GM18873 (cell line): ENCODE results near the gene MASP2.
"Not testable (repeated sequence)": the region's sequence is repeated elsewhere in the genome, so short reads cannot be mapped to it uniquely, and the experiment has no call there.

Experiments used
- ATAC-seq: cut with Tn5 transposase; IDR thresholded peaks from one replicate; pipeline ENCODE4 v1.9.1; 2021; ENCODE audit warnings: mild to moderate bottlenecking, moderate library complexity, moderate number of reproducible peaks; ENCODE audit not compliant: unreplicated experiment, low FRiP score

MASP2 gene

GRCh38 chr1:10996100-10996499 lies 50.9 kb downstream of the MASP2 start:
- no peak for ATAC-seq

GRCh38 chr1:10992864-10993263 lies 54.2 kb downstream of the MASP2 start:
- ATAC-seq: no peak

- not testable (repeated sequence) for ATAC-seq
Measured at GRCh38 chr1:10992004-10992403, 55.0 kb downstream of the MASP2 start.

- ATAC-seq: no peak
Measured at GRCh38 chr1:10990828-10991227, 56.2 kb downstream of the MASP2 start.

- ATAC-seq: not testable (repeated sequence)
Measured at GRCh38 chr1:10989920-10990516, 57.0 kb downstream of the MASP2 start.

GRCh38 chr1:10989095-10989494 lies 57.9 kb downstream of the MASP2 start:
- ATAC-seq: no peak

GRCh38 chr1:10987840-10988417 lies 59.1 kb downstream of the MASP2 start:
- ATAC-seq: no peak

GRCh38 chr1:10986525-10986890 lies 60.5 kb downstream of the MASP2 start:
- ATAC-seq: no peak

GRCh38 chr1:10980841-10981727 lies 66.0 kb downstream of the MASP2 start:
- ATAC-seq: no peak

GRCh38 chr1:10980094-10980577 lies 66.9 kb downstream of the MASP2 start:
- no peak for ATAC-seq

GRCh38 chr1:10979483-10979920 lies 67.5 kb downstream of the MASP2 start:
- no peak for ATAC-seq

- no peak for ATAC-seq
Measured at GRCh38 chr1:10978719-10979118, 68.3 kb downstream of the MASP2 start.
